Right forelimb (tissue), 1 donor: ENCODE measurements around the gene TMEM258.

ENCODE experiments used
- DNase-seq: peaks from one replicate; pipeline ENCODE4 v3.0.0-alpha.2; 2018

The TMEM258 gene

DNA sequence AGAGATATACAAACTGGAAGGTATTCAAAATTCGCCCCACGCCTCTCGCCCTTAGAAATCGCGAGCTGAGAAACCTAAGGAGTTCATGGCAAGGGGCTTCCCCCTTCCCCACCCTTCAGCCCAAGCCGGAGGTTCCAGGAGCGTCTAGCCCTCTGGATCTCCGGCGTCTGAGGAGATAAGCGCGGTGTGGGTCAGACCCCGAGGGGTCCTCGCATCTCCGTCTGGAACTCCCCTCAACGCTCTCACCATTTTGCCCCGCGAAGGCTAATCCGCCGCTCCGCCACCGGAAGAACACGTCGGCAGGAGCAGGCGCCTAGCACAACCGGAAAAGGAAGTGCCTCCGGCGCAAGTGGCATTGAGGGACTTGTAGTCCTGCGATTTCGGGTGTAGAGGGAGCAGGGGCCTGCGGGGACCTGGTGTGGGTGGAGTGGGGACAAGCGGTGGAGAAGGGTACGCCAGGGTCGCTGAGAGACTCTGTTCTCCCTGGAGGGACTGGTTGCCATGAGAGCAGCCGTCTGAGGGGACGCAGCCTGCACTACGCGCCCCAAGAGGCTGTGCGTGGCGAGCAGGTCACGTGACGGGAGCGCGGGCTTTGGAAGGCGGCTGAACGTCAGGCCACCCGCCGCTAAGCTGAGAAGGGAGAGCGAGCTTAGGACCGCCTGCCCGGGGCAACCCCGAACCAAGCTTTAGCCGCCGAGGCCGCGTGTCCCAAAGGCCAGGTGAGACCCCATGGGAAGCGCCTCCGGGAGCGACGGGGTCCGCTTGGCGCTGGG lies at the start of gene TMEM258, which contains the start of gene FEN1:
Gene TMEM258 (minus strand): TSS at position 290 of the 773 bp plus-strand sequence. CDS start 41 bp downstream, at position 249.
Gene FEN1 (plus strand): TSS at position 602 of the 773 bp plus-strand sequence. CDS start 2,451 bp downstream, outside the sequence.
- DNase-seq = peak; percentile 95

DNA sequence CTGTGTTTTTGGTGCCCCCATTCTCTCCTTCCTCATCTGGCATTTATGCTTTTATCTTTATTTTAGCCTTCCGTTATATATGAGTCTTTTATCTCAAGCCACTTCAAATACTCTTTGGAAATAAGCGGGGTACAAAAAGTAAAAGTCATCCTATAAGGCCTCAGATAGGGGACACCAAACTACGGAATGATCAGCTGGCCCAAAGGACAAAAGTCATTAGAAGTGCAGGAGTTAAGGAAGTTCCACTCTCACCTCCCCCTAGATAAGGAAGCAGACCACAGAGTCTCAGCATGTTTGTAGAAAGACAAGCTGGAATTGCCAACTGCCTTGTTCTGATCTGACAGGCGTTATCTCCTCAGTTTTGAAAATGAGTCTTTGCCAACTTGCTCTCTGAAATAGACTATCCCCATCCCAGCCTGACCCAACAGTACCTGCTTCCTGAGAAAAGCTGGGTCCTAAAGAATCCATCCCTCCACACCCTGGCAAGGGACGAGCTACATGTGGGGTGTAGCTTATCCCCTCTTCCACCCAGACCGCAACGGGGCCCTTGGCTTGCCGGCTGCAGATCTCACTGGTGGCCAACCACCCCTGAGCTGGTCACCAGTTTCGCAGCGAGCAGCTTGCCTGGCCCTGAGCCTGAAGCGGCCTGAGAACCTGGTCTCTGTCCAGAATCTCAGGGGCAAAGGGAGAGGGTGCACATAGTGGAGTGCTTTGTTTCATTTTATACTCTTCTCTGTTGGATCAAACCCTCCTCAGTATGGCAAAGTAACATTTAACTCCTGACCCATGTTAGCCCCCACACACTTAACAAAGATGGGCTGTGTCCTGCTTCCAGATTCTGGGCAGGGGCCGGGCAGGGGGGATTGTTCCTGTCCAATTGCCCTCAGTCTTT lies 49.5 kb upstream of the TMEM258 start:
- DNase-seq = no peak

DNA sequence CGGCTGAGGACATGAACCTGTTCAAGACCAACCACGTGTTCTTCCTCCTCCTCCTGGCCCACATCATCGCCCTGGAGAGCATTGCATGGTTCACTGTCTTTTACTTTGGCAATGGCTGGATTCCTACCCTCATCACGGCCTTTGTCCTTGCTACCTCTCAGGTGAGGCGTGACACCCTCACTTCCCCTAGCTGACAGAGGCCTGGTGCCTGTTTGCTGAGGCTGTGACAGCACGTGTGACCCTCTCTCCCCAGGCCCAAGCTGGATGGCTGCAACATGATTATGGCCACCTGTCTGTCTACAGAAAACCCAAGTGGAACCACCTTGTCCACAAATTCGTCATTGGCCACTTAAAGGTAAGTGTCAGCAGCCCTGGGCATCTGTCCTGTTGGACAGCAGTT lies 48.0 kb upstream of the TMEM258 start:
- no peak for DNase-seq

DNA sequence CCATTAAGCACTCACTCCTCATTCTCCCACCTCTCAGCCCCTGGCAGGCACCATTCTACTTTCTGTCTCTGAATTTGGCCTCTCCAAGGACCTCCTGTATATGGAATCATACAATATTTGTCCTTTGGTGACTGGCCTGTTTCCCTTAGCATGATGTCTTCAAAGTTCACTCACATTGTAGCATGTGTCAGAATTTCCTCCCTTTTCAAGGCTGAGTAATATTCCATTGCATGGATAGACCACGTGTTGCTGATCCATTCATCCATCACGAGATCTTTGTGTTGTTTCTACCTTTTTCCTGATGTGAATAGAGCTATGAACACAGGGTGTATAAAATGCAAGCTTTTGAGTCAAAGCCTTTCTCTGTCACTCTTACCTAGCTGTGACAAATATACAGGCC lies 47.3 kb upstream of the TMEM258 start:
- no peak for DNase-seq

DNA sequence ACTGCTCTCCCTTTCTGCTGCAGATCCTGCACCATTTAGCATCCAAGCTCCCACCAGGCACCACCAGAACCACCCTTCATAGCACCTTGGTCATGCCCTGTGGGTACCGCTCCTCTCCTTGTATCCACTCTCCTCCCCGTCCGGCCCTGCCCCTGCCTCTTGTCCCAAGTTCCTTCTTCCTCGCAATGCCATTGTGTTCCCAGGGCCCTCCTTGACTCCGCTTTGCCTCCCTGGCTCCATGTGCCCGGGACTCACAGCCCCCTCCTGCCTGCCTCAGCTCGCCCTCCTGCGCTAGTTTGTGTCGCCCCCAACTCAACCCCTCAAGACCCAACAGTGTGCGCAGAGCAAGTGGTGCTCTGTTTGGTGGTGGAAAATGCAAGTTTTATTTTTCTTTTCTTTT lies 46.5 kb upstream of the TMEM258 start:
- no peak for DNase-seq

DNA sequence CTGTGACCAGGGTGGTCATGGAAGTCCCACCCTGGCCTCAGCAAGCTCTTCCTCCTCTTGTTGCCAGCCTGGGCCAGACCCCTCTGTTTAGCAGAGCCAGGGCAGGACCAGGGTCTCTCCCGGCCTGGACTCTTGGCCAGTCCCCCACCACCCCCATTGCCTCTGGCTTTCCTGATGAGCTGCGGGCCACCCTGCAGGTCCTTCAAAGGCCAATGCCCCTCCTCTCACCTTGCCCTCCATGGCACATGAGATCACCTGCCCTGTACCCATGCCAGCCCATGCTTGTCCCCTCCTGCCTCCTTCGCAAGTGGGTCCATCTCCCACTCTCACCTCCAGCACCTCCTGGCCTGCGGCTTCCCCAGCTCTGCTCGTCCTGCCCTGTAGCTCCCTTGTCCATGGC lies 46.1 kb upstream of the TMEM258 start:
- DNase-seq = no peak

DNA sequence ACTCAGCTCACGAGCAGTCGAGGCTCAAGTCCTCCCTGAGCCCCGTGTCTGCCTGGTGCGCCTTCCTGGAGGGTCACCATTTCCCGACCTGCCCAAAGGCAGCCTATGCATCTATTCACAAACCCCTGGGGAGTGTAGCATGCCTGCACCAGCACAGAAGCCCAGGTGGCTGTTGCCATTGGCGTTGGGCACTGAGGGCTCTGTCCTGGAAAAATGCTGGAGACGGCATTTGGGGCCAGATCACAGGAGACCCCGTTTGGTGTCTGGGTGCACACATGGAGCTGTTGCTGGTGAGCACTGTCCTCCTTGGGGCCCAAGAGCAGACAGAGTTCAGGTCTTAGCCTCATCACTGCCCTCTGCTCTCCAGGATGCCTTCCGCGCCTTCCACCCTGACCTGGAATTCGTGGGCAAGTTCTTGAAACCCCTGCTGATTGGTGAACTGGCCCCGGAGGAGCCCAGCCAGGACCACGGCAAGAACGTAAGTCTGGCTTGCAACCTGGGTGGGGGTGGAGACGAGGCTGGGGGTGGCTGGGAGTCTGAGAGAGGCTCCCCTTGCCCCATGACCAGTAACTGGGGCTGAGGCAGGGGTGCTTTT lies 45.1 kb upstream of the TMEM258 start:
- DNase-seq = no peak

DNA sequence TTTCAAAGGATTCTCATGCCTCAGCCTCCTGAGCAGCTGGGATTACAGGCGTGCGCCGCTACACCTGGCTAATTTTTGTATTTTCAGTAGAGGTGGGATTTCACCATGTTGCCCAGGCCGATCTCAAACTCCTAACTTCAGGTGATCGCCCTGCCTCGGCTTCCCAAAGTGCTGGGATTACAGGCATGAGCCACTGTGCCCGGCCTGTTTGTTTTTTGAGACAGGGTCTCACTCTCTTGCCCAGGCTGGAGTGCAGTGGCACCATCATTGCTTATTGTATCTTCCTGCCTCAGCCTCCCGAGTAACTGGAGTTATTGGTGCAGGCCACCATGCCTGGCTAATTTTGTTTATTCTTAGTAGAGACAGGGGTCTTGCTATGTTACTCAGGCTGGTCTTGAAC lies 43.8 kb upstream of the TMEM258 start:
- DNase-seq = no peak

DNA sequence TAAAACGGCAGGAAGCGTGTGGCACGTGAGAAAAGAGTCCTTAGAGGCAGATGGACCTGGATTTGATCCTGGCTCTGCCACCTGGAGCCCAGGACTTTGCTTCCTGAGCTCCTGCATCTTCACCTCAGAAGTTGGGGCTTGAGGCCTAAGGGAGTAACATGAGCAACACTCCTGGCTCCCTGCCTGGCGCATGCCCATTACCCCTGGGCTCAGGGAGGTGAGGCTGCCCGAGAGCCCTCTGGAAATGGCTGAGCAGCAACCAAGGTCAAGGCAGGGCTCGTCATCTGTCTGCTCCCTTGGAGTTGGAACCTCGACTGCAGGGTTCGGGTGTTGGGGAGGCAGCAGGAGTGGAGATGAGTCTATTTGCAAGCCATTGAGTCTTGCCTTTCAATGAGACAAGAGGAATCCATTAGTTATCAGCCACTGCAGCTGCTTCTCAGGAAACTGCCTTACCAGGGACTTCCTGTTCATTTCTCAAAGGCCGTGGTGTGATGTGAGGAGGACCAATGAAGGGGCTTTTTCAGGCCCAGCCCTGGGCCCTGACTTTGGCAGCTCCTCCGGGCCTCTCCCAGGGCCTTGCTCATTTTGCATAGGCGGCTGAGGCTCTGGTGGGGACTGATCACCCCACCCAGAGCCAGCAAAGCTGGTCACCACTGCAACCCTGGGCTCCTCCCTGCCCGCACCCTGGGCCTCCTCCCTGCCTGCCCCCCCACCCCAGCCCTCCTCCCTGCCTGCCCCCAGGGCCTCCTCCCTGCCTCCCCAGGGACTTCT lies 42.1 kb upstream of the TMEM258 start:
- peak; percentile 70 for DNase-seq

DNA sequence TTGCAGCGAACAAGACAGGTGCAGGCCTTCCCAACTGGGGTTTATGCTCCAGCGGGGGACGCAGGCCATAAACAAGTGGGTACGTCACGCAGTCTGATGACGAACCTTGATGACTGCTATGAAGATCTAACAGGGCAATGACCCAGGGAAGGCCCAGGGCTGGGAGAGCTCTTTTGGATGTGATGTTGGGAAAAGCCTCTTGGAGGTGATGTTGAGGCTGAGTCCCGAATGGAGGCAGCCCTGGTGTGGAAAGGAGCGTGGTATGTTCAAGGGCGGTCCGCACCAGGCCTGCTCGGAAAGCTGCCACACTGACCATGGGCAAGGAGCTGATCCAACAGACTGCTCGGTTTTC lies 41.5 kb upstream of the TMEM258 start:
- no peak for DNase-seq

DNA sequence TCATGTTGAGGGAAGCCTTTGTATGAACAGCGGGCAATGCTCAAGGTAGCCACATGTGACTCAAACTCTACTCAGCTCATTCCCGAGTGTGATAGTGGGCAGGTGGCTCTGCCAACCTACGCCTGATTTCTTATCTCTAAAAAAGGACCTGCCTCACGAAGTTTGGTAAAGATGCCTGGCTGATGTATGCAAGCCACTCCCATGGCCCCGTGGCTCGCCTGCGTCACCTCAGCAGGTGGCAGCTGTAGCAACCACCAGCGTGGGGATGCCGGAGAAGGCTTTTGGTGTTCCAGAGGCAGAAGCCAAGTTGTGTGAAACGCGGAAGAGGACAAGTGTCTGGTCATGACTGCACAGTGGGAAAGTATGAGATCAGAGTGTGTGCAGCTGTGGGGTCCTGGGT lies 41.1 kb upstream of the TMEM258 start:
- no peak for DNase-seq

DNA sequence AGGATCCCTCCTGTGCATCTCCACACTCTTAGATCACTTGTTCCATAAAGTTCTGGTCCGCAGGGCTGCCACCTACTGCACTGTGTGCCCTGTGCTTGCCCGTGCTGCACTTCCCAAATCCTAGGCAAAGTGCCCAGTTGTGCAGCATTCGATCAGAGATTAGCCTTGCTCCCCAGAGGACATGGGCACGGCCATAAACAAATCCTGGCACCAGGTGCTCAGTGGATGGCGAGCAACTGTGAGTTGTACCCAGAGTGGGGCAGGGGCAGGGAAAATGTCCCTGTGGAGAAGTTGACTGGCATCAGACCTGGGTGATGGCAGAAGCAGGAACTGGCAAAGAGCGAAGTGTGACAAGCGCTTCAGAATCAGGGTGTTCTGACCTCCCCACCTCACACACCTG lies 40.4 kb upstream of the TMEM258 start:
- no peak for DNase-seq

DNA sequence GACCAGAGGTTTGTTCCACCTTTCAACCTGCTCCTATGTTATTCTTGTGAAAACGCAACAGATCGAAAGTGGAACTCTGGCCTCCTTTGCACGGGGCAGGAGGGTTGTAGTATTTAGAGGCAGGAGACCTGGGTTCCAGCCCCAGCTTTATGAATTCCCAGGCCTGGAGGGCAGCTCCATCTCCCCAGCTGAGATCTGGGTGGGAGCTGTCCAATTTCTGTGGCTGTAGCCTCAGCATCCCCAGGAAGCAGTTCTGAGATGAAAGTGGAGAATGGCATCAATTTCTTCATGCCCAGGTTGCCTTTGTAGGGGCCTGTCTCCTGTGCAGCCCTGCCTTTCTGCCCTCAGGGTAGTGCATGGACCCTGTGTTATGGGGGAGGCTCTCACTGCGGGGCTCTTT lies 39.8 kb upstream of the TMEM258 start:
- no peak for DNase-seq

DNA sequence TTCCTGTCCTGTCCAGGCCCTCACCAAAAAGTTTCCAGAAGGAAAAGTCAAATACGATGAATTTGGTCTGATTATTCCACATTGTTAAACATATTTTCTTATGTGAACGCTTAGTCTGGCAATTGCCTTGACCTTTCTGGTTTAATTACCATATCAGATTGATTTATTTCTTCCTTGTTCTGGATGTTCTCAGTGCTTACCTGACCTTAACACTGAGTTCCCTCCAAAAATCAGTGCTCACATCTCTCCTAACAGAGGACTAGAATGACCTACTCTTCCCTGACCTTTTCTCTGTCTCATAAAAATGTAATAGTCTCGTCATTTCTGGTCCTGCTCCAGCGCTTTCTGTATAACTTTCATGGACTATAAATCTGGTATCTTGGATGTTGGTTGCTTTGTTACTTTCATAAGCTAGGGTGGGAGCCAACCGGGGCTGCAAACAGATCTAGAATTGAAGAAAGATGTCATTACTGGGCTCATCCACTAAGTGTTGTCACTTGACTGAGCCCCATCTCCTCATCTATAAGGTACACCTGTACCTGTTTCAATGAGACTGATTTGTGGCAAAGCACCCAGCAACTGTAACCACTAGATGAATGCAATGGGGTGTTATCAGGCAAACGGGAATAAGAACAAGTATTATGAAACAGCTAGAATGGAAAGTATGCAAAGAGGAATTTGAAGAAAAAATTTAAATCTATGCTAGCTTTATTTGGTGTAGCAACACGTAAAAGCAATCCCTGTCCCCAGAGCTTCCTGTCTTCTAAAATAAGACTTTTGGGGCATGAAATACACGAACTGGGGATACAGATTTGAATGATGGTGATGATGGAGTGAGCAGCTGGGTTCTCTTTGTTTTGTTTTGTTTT lies 38.1 kb upstream of the TMEM258 start:
- no peak for DNase-seq

DNA sequence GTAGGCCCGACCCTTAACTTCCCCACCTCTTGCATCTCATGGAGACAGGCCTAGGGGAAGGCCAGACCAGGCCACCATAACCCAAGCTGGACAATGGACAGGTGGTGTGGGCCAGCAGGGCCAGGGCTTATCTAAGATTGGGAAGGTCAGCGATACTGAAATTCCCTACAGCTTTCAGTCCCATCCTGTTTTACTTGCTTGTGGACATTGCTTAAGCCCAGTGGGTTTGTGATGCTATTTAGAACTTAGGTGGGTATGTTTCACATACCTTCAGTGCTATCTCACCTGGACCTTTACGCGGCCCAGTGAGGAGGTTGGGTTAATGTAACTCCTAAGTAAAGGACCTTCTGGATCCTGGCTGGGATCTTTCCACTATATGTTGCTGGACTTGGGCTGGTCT lies 37.4 kb upstream of the TMEM258 start:
- DNase-seq = no peak

DNA sequence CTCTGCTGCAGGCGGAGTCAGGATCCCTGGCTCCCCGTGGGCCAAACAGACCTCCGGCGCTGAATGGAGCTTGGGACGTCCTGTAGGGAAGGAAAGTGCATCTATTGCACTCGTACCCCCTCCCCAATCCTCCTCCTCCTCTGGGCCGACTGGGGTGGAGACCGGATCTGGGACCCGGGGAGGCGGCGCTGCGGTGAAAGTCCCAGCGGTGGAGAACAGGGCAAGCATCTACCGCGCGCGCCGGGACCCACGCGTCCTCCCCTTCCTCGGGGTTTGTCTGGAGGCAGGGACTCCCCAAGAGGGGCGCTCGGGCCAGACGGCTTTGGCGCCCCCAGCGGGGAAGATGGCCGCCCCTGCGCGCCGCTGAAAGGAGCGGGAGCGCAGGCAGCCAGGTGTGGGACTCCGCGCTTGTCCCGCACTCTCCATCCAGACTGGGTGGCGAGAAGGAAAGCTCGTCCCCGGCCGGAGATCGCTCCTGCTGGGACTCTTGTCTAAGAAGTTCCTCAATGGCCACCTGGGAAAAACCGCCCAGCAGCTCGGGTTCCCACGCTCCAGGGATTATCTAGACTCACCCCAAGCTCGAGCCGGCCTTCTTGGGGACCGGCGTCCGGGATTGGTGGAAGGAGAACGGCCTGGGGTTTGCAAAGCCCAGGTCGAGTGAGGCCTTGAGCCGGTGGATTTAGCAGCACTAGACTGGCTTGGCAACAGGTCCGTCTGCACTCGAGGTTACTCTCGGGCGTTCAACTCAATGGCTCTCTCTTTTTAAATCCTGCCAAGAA lies 36.4 kb upstream of the TMEM258 start:
- DNase-seq = peak; percentile 69

DNA sequence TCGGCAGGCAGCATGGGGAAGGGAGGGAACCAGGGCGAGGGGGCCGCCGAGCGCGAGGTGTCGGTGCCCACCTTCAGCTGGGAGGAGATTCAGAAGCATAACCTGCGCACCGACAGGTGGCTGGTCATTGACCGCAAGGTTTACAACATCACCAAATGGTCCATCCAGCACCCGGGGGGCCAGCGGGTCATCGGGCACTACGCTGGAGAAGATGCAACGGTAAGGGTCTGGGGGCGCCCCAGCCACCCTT lies 35.9 kb upstream of the TMEM258 start:
- no peak for DNase-seq

DNA sequence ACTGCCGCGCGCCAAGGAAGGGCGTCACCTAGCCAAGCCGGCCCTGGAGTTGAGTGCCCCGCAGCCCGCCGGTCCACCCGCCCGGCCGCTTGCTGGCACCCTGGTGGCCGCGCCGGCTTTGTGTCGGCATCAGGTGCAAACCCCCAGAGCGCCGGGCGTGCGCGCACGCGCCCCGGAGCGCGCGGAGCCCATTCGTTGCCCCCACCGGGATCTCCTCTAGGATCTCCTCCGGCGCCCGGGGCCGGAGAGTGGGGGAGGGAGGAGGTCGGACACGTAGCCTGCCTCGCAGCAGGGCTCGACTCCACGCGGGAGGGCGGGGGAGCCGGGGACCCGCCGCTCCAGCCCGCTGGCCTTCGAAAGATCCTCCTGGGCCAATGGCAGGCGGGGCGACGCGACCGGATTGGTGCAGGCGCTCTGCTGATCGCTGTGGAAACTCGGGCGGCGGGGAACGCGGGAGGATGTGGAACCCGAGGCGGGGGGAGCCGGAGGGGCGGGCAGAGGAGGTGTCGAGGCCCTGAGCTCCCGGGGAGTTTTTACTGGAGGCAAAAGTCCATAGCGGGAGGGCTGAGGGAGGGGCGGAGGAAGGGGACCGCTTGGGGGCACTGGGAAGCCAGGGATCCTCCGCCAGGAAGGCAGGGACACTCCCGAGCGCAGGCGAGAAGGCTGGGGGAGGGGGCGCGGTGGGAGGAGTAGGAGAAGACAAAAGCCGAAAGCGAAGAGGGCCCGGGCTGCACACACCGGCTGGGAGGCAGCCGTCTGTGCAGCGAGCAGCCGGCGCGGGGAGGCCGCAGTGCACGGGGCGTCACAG lies 35.4 kb upstream of the TMEM258 start, which contains the start of gene FADS2:
Gene FADS2 (plus strand): TSS at position 730 of the 808 bp plus-strand sequence. CDS start 91 bp downstream, outside the sequence.
- peak; percentile 97 for DNase-seq

DNA sequence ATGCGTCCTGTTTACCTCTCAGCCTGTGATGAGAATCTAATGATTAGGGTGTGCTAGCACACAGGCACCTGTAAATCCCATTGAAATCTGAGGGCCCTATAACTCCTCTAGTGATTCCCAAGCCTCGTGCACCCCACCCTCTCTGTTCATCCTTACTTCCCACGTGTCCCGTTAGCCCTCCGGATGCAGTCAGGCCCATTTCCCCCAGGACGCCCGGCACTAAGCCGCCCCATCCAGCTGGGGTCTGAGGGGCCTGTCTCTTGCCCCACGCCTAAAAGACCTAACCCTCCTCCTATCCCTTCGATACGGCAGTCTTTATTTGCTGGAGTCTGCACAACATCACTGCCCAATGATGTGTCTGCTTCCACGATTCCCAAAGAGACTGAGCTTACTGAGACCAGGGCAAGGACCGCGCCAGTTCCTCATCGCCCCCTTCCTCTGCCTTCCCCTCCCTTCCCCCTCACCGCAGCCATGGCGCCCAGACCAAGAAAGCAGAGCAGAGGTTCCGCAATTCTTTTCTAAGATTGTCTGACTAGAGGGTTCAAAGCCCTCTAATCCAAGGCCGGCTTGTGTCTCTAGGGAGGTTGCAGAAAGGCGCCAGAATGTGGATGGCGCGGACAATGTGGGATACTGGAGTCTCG lies 34.7 kb upstream of the TMEM258 start:
- no peak for DNase-seq

DNA sequence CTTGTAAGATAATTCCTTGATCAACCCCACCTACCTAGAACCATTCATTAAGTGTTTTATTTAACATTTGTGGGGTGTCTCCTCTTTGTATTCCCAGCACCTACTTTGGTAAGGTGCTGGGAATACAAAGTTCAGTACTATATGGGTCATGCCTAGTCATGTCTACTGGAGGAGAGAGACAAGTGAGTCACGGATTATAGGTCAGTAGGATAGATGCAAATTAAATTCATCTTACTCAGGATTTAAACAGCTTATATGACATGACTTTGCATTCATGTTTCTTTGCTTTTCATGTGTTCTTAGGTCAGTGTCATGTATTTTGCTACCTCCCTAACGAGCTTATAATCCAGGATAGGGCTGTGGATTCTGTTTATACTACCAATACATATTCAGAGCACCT lies 27.8 kb upstream of the TMEM258 start:
- DNase-seq = no peak
